ENCODE measurements around the gene SETD4. TPM values are rescaled to one million over a fixed set of nuclear protein-coding genes. Genes with fewer than 3 reads are reported as not detected.

The SETD4 gene
- total and polyA plus RNA-seq, 2 of the 13 experiments (the other 11 are each of a cell fraction or from before 2014, with no cell fraction given): 7.1 to 14.4 TPM

GRCh38 chr21:36069713-36070583 lies 9.6 kb upstream of the SETD4 start, which contains the start of gene CBR1 (continued):
- 0 out of 2 replicates have a peak, but pooled peaks have one; percentile 1 for TF ChIP-seq ZNF558 (CRISPR knock-in tag; IDR thresholded peaks at IDR 0.05; ENCODE audit: borderline replicate concordance)
- TF ChIP-seq ZGPAT (CRISPR knock-in tag; IDR thresholded peaks at IDR 0.05): peak; percentile 62; the same call in 1 of the 2 replicates
- peak; percentile 79 for TF ChIP-seq ZNF501 (CRISPR knock-in tag; IDR thresholded peaks at IDR 0.05)
- no peak for TF ChIP-seq DMTF1 (CRISPR knock-in tag; IDR thresholded peaks at IDR 0.05)
- peak; percentile 39; the same call in 1 of the 2 replicates for TF ChIP-seq HES4 (CRISPR knock-in tag; IDR thresholded peaks at IDR 0.05; ENCODE audit: borderline replicate concordance)
- no peak for TF ChIP-seq SIN3A (IDR thresholded peaks at IDR 0.05; ENCODE audit: borderline replicate concordance, low read depth, low read length)
- TF ChIP-seq, protein P1, sequence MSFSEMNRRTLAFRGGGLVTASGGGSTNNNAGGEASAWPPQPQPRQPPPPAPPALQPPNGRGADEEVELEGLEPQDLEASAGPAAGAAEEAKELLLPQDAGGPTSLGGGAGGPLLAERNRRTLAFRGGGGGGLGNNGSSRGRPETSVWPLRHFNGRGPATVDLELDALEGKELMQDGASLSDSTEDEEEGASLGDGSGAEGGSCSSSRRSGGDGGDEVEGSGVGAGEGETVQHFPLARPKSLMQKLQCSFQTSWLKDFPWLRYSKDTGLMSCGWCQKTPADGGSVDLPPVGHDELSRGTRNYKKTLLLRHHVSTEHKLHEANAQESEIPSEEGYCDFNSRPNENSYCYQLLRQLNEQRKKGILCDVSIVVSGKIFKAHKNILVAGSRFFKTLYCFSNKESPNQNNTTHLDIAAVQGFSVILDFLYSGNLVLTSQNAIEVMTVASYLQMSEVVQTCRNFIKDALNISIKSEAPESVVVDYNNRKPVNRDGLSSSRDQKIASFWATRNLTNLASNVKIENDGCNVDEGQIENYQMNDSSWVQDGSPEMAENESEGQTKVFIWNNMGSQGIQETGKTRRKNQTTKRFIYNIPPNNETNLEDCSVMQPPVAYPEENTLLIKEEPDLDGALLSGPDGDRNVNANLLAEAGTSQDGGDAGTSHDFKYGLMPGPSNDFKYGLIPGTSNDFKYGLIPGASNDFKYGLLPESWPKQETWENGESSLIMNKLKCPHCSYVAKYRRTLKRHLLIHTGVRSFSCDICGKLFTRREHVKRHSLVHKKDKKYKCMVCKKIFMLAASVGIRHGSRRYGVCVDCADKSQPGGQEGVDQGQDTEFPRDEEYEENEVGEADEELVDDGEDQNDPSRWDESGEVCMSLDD (CRISPR knock-in tag; IDR thresholded peaks at IDR 0.05; ENCODE audit: borderline replicate concordance): no peak
- no peak for TF ChIP-seq PPARG (CRISPR knock-in tag; conservative IDR thresholded peaks at IDR 0.05)
- TF ChIP-seq, protein P2, sequence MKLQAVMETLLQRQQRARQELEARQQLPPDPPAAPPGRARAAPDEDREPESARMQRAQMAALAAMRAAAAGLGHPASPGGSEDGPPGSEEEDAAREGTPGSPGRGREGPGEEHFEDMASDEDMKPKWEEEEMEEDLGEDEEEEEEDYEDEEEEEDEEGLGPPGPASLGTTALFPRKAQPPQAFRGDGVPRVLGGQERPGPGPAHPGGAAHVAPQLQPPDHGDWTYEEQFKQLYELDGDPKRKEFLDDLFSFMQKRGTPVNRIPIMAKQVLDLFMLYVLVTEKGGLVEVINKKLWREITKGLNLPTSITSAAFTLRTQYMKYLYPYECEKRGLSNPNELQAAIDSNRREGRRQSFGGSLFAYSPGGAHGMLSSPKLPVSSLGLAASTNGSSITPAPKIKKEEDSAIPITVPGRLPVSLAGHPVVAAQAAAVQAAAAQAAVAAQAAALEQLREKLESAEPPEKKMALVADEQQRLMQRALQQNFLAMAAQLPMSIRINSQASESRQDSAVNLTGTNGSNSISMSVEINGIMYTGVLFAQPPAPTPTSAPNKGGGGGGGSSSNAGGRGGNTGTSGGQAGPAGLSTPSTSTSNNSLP (IDR thresholded peaks at IDR 0.05; ENCODE audit: low read depth, low read length): no peak
- no peak for TF ChIP-seq SIX4 (CRISPR knock-in tag; IDR thresholded peaks at IDR 0.05)
- TF ChIP-seq CCDC6 (CRISPR knock-in tag; IDR thresholded peaks at IDR 0.05): no peak
- TF ChIP-seq ZNF160 (CRISPR knock-in tag; IDR thresholded peaks at IDR 0.05): no peak
- TF ChIP-seq ISL2 (CRISPR knock-in tag; IDR thresholded peaks at IDR 0.05): 0 out of 2 replicates have a peak, but pooled peaks have one; percentile 54
- 0 out of 2 replicates have a peak, but pooled peaks have one; percentile 61 for TF ChIP-seq BRCA1 (CRISPR knock-in tag; IDR thresholded peaks at IDR 0.05)
- no peak for TF ChIP-seq NR2F1 (CRISPR knock-in tag; IDR thresholded peaks at IDR 0.05)
- TF ChIP-seq TOE1 (CRISPR knock-in tag; IDR thresholded peaks at IDR 0.05): no peak; the same call in 1 of the 2 replicates
- TF ChIP-seq BCL6 (CRISPR knock-in tag; IDR thresholded peaks at IDR 0.05): no peak
- no peak for TF ChIP-seq PTBP1 (IDR thresholded peaks at IDR 0.05; ENCODE audit: low read depth, low read length, poor library complexity, severe bottlenecking)
- TF ChIP-seq HMGA1 (CRISPR knock-in tag; conservative IDR thresholded peaks at IDR 0.05): no peak
- TF ChIP-seq CAMTA2 (CRISPR knock-in tag; IDR thresholded peaks at IDR 0.05; ENCODE audit: borderline replicate concordance): no peak
- TF ChIP-seq ZNF883 (CRISPR knock-in tag; IDR thresholded peaks at IDR 0.05; ENCODE audit: not compliant biosample characterization): peak; percentile 22

Measured in HepG2 (cell line).